Raji (cell line): ENCODE measurements around the gene PDE3A.

Experiments used
- POLR2A ChIP-seq: IDR thresholded peaks from 2 replicates; pipeline ENCODE4 v1.6.1; 2011; ENCODE audit warnings: low read depth, low read length, control low read depth; ENCODE audit not compliant: insufficient read depth

PDE3A gene

GRCh38 chr12:20438299-20438779 lies 70.0 kb downstream of the PDE3A start:
- no peak for TF ChIP-seq POLR2A

GRCh38 chr12:20439626-20440025 lies 71.3 kb downstream of the PDE3A start:
- TF ChIP-seq POLR2A = no peak

- no peak for TF ChIP-seq POLR2A
These were observed 72.1 kb downstream of the PDE3A start for GRCh38 chr12:20440408-20440807.

- TF ChIP-seq POLR2A = no peak
These were observed 74.0 kb downstream of the PDE3A start for GRCh38 chr12:20442322-20442721.

GRCh38 chr12:20443255-20443654 lies 74.9 kb downstream of the PDE3A start:
- no peak for TF ChIP-seq POLR2A

GRCh38 chr12:20443792-20444191 lies 75.5 kb downstream of the PDE3A start:
- no peak for TF ChIP-seq POLR2A

- no peak for TF ChIP-seq POLR2A
These were observed 76.3 kb downstream of the PDE3A start for GRCh38 chr12:20444595-20445170.

GRCh38 chr12:20445687-20446086 lies 77.3 kb downstream of the PDE3A start:
- TF ChIP-seq POLR2A = no peak

- no peak for TF ChIP-seq POLR2A
These were observed 78.5 kb downstream of the PDE3A start for GRCh38 chr12:20446836-20447235.

- no peak for TF ChIP-seq POLR2A
These were observed 80.4 kb downstream of the PDE3A start for GRCh38 chr12:20448781-20449180.

GRCh38 chr12:20450591-20451180 lies 82.3 kb downstream of the PDE3A start:
- TF ChIP-seq POLR2A = no peak

- no peak for TF ChIP-seq POLR2A
These were observed 83.4 kb downstream of the PDE3A start for GRCh38 chr12:20451761-20452160.

- TF ChIP-seq POLR2A = no peak
These were observed 84.2 kb downstream of the PDE3A start for GRCh38 chr12:20452496-20453010.

- TF ChIP-seq POLR2A = no peak
These were observed 85.5 kb downstream of the PDE3A start for GRCh38 chr12:20453756-20454310.

- TF ChIP-seq POLR2A = no peak
These were observed 86.8 kb downstream of the PDE3A start for GRCh38 chr12:20455001-20455706.

- no peak for TF ChIP-seq POLR2A
These were observed 89.2 kb downstream of the PDE3A start for GRCh38 chr12:20457582-20457981.
